GM19468 (cell line): ENCODE results near the gene KRT27.
"Not testable (repeated sequence)": the region's sequence is repeated elsewhere in the genome, so short reads cannot be mapped to it uniquely, and the experiment has no call there.

ENCODE experiments used
- ATAC-seq: cut with Tn5 transposase; IDR thresholded peaks from one replicate; pipeline ENCODE4 v1.9.1; 2021; ENCODE audit warnings: mild to moderate bottlenecking, moderate library complexity, moderate number of reproducible peaks; ENCODE audit not compliant: unreplicated experiment; ENCODE audit errors: extremely low read depth

Gene KRT27

DNA sequence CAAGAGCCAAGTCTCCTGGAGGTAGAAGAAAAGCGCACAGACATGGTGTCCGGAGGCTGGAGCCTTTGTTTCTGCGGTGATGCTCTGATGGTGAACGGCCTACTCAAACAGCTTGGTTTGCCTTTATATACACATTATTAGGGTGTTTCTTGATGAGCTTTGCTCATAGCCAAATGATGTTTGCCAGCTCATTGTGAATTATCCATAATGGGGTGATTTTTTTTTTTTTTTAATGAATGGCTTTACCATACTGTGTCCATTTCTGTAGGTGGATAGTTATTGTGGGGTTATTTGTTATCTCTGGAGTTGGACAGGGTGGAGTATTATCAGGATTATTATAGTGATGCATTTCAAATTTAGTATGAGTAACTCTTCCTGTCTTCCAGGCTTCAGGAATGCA is at the start of gene KRT27:
TSS of gene KRT27 (minus strand) at position 101 of the 400 bp plus-strand sequence. CDS start at position 44, 57 bp downstream.
- no peak for ATAC-seq

DNA sequence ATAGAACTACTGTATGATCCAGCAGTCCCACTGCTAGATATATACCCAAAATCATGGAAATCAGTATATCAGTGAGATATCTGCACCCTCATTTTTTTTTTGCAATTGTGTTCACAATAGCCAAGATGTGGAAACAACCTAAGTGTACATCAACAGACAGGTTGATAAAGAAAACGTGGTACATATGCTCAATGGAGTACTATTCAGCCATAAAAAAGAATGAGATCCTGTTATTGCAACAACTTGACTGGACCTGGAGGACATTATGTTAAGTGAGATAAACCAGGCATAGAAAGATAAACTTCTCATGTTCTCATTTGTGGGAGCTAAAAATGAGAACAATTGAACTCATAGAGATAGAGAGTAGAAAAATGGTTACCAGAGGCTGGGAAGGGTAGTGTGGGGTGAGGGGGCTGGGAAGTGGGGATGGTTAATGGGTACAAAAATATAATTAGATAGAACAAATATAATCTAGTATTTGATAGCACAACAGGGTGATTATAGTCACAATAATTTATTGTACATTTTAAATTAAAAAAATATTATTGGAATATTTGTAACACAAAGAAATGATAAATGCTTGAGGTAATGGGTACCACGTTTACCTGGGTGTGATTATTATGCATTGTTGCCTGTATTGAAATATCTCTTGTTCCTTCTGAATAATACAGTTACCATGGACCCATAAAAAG is 47.9 kb upstream of the KRT27 start:
- ATAC-seq: no peak

GRCh38 chr17:40828454-40829044 is 46.2 kb upstream of the KRT27 start:
- no peak for ATAC-seq

- no peak for ATAC-seq
Measured at GRCh38 chr17:40827746-40828453, 45.5 kb upstream of the KRT27 start.

GRCh38 chr17:40825599-40825998 is 43.2 kb upstream of the KRT27 start:
- ATAC-seq: no peak

DNA sequence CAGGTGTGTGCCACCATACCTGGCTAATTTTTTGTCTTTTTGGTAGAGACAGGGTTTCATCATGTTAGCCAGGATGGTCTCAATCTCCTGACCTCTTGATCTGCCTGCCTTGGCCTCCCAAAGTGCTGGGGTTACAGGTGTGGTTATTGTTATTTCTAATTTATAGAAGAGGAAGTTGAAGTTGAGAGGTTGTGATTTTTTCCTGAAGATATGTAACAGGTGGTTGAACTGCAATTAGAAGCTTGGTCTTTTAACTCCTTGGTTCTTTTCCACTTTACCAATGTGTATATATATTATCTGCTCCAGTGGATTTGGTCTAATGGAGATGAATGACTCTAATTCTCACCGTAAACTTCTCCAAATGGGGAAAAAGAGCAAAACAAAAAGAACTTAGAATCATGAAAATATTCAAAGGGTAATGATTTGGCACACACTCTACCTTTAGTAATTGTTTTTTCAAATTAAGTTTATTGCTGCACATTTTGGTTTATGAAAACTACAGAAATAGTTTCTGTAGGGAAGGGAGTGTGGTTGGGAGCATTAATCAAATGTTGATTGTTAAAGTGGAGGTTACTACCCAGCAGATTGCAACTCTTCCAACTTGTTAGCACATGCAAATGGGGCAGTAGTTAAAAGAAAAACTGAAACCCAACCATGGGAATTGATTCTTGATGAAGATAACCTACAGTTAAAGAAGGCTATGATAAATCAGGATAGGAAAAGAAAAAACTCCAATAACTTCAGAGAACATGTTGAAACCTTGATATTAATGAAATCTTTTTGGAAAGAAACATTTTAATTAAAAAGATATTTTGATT is 41.9 kb upstream of the KRT27 start:
- no peak for ATAC-seq

- no peak for ATAC-seq
Measured at GRCh38 chr17:40822132-40822812, 39.9 kb upstream of the KRT27 start, which contains the start of gene KRT10. Gene KRT10, minus strand, starts transcription at chr17:40822614. Its CDS starts 29 bp downstream, at chr17:40822585.

GRCh38 chr17:40821536-40821935 is 39.2 kb upstream of the KRT27 start:
- no peak for ATAC-seq

- ATAC-seq: no peak
Measured at GRCh38 chr17:40820228-40820838, 38.0 kb upstream of the KRT27 start.

DNA sequence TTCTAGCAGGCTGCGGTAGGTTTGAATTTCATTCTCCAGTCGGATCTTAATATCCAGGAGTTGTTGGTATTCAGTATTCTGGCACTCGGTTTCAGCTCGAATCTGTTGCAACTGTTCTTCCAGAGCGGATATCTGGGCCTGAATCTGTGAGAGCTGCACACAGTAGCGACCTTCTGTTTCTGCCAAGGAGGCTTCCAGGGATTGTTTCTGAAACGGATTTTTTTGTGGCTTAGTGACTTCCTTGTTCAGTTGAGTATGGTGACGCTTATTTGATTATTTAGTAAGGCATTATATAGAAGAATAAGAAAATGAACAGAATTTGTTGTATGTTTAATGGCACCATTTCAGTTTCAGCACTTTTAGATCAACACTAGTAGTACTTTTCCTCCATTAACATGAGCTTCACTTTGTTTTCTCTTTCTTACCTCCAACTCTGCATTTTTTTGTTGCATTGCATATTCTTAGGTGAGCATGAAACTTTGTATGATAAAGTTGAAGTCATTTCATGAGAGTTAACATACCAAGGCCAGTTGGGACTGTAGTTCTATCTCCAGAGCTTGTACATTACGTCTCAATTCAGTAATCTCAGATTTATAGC is 37.3 kb upstream of the KRT27 start:
- ATAC-seq: no peak

DNA sequence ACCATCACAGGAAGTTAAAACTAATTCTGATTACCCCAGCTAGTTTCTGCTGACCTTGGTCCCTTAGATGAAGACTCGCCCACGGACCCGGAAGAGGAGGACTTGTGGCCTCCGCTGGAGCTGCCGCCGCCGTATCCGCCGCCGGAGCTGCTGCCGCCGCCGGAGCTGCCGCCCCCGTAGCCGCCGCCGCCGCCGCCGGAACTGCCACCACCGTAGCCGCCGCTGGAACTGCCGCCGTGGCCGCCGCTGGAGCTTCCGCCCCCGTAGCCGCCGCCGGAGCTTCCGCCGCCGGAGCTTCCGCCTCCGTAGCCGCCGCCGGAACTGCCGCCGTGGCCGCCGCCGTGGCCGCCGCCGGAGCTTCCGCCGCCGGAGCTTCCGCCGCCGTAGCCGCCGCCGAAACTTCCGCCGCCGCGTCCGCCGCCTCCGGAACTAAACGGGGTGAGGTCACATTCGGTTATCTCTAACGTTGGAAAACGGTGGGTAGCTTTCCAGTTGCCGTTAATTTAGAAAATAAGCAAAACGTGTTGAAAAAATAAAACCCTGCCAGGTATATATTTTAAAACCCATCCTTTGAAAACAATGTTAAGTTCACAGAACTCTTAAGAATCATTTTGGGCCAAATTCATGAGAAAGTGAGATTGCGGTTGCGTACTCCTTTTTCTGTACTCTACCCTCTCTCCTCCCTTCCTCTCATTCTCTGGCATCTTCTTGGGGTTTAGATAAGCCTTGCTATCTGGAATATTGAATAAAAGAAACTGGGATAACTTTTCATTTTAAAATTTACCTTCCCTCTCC is 36.6 kb upstream of the KRT27 start:
- peak; percentile 59 for ATAC-seq

DNA sequence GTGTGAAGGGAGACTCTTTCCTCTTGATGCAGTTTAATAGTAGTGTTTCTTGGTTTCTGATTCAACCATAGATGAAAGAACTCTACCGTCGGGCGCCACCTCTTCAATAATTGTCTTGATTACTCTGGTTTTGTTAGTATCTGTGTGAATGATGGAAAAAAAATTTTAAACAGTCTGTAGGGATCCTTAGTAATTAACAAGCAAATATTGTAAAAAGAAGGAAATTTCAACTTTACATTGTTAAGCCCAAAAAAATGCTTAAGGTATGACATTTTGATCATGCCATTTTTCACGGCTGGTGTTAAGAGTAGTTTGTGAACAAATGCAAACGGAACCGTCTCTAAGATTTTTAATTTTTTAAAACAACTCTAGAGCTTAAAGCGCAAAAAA is 36.0 kb upstream of the KRT27 start:
- ATAC-seq: no peak

GRCh38 chr17:40817103-40817682 is 34.8 kb upstream of the KRT27 start:
- ATAC-seq: no peak

- no peak for ATAC-seq
Measured at GRCh38 chr17:40816569-40816968, 34.2 kb upstream of the KRT27 start.

DNA sequence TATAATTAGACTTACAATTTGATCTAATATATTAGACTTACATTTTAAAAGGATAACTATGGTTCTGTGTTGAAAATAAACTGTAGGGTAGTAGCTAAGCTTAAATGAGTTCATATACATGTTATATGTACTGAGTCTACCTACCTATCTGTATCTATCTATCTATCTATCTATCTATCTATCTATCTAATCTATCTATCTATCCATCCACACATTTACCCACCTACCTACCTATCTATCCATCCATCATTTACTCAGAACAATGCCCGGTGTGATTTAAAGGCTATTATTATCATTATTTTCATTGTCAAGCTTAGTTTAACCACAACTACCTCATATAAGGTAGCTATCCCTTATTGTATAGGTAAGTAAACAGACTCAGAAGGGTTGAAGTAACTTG is 33.0 kb upstream of the KRT27 start:
- ATAC-seq: no peak

GRCh38 chr17:40814657-40815056 is 32.3 kb upstream of the KRT27 start:
- ATAC-seq: not testable (repeated sequence)

DNA sequence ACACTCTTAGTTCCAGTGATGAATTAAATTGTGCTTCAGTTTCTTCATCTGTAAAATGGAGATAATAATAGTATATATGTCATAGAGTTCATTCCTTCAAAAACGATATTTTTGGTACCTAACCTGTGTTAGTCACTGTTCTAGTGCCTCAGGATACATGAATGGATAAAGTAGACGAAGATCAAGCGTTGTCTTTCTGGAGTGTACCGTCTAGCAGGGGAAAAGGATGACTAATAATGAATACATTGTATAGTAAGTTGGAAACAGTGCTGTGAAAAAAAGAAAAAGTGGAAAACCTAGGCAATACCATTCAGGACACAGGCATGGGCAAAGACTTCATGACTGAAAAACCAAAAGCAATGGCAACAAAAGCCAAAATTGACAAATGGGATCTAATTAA is 31.5 kb upstream of the KRT27 start:
- ATAC-seq: no peak

DNA sequence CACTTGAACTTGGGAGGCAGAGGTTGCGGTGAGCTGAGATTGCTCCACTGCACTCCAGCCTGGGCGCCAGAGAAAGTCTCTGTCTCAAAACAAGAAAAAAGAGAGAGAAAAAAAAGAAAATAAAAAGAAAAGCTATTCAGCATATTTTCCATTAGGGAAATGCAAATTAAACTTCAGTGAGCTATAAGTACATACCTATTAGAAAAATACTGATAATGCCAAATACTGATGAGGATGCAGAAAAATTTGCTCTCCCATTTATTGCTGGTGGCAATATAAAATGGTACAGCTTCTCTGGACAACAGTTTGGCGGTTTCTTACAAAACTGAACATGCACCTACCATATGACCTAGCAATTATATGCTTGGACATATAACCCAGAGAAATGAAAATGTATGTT is 30.3 kb upstream of the KRT27 start:
- no peak for ATAC-seq
